HG03066 (cell line): Measurements from ENCODE around the gene NEK1.
"Not testable (repeated sequence)": the region's sequence is repeated elsewhere in the genome, so short reads cannot be mapped to it uniquely, and the experiment has no call there.

Source experiments
- ATAC-seq: cut with Tn5 transposase; IDR thresholded peaks from one replicate; pipeline ENCODE4 v1.9.1; 2021; ENCODE audit warnings: low read depth; ENCODE audit not compliant: unreplicated experiment

NEK1 gene

GRCh38 chr4:169437299-169438047, 174.9 kb downstream of the NEK1 start:
- peak; percentile 89 for ATAC-seq

GRCh38 chr4:169436734-169437133, 175.6 kb downstream of the NEK1 start:
- no peak for ATAC-seq

GRCh38 chr4:169428376-169428775, 184.0 kb downstream of the NEK1 start:
- no peak for ATAC-seq

GRCh38 chr4:169427727-169428126, 184.7 kb downstream of the NEK1 start:
- not testable (repeated sequence) for ATAC-seq

GRCh38 chr4:169420291-169420690, 192.1 kb downstream of the NEK1 start:
- no peak for ATAC-seq

GRCh38 chr4:169418846-169419245, 193.5 kb downstream of the NEK1 start:
- no peak for ATAC-seq

- no peak for ATAC-seq
Observed at GRCh38 chr4:169417629-169418282, 194.6 kb downstream of the NEK1 start.

GRCh38 chr4:169416997-169417396, 195.4 kb downstream of the NEK1 start:
- ATAC-seq: peak; percentile 57

- no peak for ATAC-seq
Observed at GRCh38 chr4:169416461-169416860, 195.9 kb downstream of the NEK1 start.

GRCh38 chr4:169414913-169415312, 197.5 kb downstream of the NEK1 start:
- ATAC-seq: no peak

- no peak for ATAC-seq
Observed at GRCh38 chr4:169412046-169412445, 200.3 kb downstream of the NEK1 start.

GRCh38 chr4:169410839-169411770, 201.3 kb downstream of the NEK1 start:
- ATAC-seq: peak; percentile 99

- no peak for ATAC-seq
Observed at GRCh38 chr4:169407217-169407845, 205.1 kb downstream of the NEK1 start.

GRCh38 chr4:169404960-169405359, 207.4 kb downstream of the NEK1 start:
- no peak for ATAC-seq

- ATAC-seq: no peak
Observed at GRCh38 chr4:169400832-169401231, 211.6 kb downstream of the NEK1 start.

GRCh38 chr4:169399976-169400767, 212.2 kb downstream of the NEK1 start:
- peak; percentile 69 for ATAC-seq

- no peak for ATAC-seq
Observed at GRCh38 chr4:169398316-169398715, 214.1 kb downstream of the NEK1 start.

GRCh38 chr4:169397762-169398161, 214.6 kb downstream of the NEK1 start:
- no peak for ATAC-seq

GRCh38 chr4:169385376-169385775, 227.0 kb downstream of the NEK1 start:
- ATAC-seq: no peak

- ATAC-seq: no peak
Observed at GRCh38 chr4:169384779-169385178, 227.6 kb downstream of the NEK1 start.
